ENCODE measurements around the gene PRG3.

GRCh38 chr11:57378186-57378585, 2.8 kb downstream of the PRG3 start:
- TF ChIP-seq, protein P1, sequence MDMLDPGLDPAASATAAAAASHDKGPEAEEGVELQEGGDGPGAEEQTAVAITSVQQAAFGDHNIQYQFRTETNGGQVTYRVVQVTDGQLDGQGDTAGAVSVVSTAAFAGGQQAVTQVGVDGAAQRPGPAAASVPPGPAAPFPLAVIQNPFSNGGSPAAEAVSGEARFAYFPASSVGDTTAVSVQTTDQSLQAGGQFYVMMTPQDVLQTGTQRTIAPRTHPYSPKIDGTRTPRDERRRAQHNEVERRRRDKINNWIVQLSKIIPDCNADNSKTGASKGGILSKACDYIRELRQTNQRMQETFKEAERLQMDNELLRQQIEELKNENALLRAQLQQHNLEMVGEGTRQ (CRISPR knock-in tag; IDR thresholded peaks at IDR 0.05): no peak
- no peak for TF ChIP-seq TP53 (CRISPR knock-in tag; IDR thresholded peaks at IDR 0.05)
- TF ChIP-seq CTCF (IDR thresholded peaks at IDR 0.05): no peak
- no peak for TF ChIP-seq MXD4 (CRISPR knock-in tag; IDR thresholded peaks at IDR 0.05; ENCODE audit: borderline replicate concordance)
- TF ChIP-seq ZNF416 (CRISPR knock-in tag; IDR thresholded peaks at IDR 0.05): no peak
- no peak for TF ChIP-seq FOXP1 (CRISPR knock-in tag; IDR thresholded peaks at IDR 0.05; ENCODE audit: borderline replicate concordance)
- no peak for TF ChIP-seq PRDM15 (CRISPR knock-in tag; IDR thresholded peaks at IDR 0.05)
- no peak for TF ChIP-seq GTF2I (CRISPR knock-in tag; conservative IDR thresholded peaks at IDR 0.05)
- TF ChIP-seq, protein P2, sequence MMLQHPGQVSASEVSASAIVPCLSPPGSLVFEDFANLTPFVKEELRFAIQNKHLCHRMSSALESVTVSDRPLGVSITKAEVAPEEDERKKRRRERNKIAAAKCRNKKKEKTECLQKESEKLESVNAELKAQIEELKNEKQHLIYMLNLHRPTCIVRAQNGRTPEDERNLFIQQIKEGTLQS (CRISPR knock-in tag; conservative IDR thresholded peaks at IDR 0.05): no peak
- no peak for TF ChIP-seq MAX (CRISPR knock-in tag; IDR thresholded peaks at IDR 0.05)
- no peak for TF ChIP-seq FOXJ3 (CRISPR knock-in tag; IDR thresholded peaks at IDR 0.05; ENCODE audit: borderline replicate concordance)
- no peak for TF ChIP-seq ZBTB43 (CRISPR knock-in tag; IDR thresholded peaks at IDR 0.05)
- no peak for TF ChIP-seq NFYB (CRISPR knock-in tag; conservative IDR thresholded peaks at IDR 0.05; ENCODE audit: low read depth)

All from WTC11 (cell line).